ENCODE measurements around the gene XPNPEP1.

XPNPEP1 gene

DNA sequence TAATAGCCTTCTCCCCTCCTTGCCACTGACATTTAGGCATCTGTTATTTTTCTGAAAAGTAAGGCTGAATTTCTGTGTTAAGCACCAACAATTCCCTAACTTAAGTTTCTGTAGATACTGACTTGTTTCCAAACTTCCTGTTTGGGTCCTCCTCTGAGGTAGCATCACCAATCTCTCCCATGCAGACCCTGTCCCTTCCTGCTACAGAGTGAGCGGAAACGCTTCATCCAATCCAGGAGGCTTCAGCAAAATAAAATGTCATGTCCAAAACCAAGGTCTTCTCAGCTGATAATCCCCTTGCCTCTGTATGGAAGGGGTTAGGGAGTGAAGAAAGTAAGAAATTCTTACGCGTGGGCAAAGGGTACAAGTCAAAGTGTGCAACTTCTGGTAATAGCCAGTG lies 29.9 kb downstream of the XPNPEP1 start:
- no peak for DNase-seq (ENCODE audit: low read depth)

DNA sequence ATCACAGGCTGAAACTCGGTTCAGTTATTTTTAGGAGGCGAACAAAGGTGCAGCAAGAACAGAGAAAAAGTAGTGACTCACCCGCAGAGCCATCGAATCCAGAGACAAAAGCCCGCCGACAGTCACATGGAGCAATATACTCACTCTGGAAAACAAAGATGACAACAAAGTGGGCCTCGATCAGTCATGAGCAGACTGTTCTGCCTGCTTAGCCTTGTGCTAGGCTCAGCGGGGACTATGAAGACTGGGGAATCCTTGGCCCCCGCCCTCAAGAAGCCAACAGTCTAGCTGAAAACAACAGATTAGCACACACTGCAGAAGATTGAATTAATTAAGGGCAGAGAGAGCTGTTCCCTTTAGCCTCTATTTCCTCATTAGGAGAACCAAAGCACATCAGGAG lies 30.4 kb downstream of the XPNPEP1 start:
- DNase-seq (ENCODE audit: low read depth), result no peak

DNA sequence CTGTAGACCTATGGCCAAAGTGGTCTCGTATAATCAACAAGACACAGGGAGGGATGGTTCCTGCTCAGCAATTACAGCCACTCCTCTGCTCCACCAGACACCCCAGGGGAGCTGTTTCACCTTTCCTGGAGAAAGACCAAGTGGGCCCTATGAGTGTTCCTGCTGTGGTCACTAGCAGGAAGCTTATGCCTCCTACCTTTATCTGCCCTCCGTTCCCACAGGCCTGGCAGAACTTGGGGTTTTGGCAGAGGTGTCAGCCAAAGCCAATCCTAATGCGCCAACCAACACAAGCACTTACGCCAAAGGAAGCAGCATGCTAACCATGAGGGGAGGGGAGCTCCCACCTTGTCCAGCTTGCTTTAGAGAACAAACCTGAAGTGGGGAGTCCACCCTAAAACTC lies 31.2 kb downstream of the XPNPEP1 start:
- no peak for DNase-seq (ENCODE audit: low read depth)

DNA sequence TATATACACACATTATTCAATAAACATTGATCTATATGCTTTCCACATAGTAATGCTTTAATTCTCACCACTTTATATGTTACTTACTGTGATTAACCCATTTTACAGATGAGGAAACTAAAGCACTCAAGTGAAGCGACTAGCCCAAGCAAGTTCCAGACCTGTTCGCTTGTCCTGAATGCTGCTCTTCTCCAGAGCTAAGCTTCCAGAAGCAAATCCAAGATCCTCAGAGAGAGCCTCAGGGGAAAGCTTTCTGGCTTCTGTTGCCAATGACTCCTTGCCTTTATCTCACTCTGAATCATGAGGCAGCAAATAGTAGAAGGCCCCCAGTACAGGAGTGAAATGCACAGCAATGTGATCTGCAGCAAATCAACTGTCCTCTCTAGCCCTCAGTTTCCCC lies 32.2 kb downstream of the XPNPEP1 start:
- no peak for DNase-seq (ENCODE audit: low read depth)

DNA sequence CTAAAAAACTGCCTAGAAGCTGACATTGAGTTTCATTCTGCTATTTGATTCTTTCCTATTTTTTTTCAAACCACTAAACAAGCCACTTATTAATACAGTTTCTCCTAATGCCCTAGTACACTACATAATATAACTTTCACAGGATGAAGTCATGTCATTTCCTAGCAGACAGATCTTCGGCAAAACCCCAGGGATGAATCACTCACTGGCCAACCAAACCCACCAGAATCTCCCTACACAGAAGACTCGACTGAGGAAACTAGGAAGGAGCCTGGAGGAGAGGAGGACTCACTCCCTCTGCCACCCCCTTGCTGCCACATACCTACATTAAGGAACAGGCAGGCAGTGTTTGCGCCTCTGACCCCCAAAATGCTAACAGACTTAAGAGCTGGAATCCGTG lies 33.4 kb downstream of the XPNPEP1 start:
- no peak for DNase-seq (ENCODE audit: low read depth)

DNA sequence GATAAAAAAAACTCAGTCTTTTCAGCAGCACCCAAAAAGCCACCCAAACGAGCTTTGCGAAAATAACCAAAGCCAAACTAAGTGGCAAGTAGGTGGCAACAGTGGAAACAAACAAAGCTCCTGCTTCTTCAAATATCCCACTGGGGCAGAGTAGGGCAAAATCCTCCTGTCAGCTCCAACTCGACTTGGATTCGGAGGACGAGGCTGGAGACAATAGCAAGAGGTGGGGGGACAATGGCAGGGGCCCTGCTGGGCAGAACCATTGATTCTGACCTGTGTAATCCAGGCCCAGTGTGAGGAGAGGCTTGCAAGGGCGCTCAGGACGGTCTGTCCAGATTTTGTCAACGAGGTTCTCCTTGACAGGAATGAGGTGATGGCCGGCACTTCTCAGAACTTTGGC lies 35.5 kb downstream of the XPNPEP1 start:
- no peak for DNase-seq (ENCODE audit: low read depth)

DNA sequence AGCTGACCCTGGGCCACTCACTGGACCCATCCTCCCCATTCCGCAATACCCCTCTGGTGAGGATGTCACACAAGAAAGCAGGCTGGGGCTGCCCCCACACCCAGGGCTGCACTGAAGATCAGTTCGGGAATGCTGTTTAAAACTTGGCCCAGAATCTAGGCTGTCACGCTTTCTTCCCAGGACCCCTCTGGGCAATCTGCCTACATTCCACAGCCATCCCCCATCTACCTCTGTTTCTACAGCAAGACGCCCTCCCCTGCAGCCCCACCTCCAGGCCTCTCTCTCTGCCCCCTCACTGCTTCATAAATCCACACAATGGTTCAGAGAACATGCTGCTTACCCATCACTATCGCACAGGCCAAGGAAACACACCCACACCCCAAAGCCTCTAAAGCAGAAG lies 36.1 kb downstream of the XPNPEP1 start:
- DNase-seq (ENCODE audit: low read depth), result no peak

DNA sequence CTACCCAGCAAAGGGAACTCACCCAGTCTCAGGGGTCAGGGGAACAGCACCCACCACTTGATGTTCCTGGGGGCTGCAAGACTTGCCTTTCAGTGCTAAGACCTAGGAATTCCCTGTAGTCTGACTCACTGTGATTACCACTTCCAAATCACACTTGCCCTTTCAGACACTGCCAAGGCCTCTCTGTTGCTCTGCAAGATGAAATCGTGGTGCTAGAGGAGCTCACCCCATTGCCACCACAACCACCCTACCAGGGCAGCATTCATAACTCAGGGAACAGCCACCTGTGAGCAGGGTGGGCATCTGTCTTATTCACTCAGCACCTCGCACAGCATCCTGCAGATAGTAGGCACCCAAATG lies 36.5 kb downstream of the XPNPEP1 start:
- DNase-seq (ENCODE audit: low read depth), result no peak

DNA sequence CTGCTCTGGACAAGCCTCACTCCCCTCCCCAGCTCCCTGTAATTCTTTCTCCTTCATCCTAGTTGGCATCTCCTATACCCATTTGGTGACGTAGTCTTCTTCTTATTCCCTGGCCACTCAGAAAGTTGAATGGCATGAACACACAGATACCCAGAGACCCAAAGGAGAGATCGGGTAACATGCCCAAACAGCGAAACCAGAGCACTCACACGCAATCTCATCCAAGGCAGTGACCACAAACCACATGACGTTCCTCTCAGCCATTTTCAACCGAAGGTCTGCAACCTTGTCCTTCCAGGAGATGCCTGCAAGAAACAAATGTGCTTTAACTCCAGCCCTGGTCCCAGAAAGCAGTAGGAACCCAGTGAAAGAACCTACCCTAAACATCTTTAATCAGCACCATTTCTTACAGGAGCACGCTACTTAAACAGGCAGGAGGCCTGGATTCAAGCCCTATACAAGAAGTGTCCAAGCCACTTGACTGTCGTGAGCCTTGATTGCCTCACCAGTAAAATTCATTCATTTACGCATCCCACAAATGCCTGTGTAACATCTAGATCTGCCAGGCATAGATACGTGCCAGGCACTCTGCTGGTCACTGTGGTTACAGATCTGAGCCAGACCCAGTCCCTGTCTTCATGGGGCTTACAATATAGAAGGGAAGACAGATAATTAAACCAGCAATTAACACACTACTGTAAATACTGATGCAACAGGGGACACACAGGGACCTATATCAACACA lies 37.1 kb downstream of the XPNPEP1 start:
- no peak for DNase-seq (ENCODE audit: low read depth)

DNA sequence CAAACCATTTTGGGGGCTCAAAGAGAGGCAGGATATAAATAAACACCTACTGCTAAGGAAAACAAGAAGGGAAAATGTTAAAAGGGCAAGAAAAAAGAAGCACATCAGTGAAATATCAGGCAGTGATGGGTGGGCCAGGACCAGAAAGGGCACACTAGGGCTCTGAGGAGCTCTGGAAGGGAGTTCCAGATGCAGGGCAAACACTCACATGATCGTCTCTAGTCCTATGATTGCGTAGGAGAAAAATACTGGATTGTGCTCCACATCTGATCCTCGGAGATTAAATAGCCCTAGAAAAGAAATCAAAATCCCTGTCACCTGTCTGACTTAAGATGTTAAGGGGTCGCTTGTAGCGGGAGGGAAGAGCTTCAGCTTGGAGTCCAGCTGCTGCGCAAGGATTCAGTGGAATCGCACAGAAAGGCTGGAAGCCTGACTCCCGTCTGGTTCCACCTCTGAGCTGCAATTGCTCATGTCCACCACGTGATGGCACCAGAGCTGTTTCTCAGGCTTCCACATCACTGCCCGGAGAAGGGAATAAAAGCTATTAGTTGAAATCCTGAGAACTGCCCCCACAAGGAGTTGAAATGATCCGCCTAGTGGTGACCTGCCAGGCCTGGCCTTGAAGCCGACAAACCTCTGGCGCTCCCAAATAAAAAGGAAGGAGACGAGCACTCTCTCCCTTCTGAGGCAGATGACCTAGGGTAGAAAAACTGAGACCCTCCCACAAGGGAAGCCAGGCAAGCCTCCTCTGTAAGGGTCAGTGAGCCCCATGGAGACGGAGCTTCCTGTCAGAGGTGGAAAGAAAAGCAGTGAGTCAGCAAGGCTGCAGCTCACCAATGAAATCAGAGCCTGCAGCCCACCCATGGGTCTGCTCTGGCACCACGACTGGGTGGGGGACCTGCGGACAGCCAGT lies 39.2 kb downstream of the XPNPEP1 start:
- peak; percentile 51 for DNase-seq (ENCODE audit: low read depth)

DNA sequence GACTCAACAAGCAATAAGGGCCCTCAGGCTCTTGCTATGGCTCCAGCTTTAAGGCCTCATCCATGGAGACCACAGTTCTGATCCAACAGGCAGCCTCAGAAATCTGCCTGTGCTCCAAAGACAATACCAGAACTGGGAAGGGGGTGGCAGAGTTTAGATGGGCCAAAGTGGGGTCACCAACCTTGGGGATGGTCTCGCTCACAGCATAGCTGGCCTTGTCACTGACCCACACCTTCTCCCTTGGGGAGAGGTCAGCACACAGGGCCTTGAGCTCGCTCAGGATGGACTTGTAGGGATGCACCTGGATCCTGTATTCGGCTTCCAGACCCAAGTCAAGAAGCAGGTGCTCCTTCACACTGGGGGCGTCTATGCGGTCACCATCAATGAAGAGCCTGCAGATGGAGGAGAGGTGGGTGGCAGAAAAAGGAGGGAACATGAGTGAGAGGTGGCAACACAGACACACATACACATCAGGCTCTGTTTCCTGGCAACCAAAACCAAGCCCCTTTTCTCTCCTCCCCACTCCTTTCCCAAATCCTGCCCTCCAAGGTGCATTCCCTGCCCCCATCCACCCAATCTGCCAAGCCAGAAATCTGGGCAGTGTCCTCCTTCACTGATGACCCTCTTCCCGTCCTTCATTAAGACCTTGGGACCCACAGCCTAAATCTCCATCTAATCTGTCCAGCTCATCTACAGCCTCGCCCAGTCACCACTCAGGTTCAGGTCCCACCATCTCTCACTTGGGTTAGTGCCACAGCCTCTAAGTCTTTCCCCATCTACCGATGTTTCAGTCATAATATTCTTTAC lies 40.9 kb downstream of the XPNPEP1 start:
- no peak for DNase-seq (ENCODE audit: low read depth)

DNA sequence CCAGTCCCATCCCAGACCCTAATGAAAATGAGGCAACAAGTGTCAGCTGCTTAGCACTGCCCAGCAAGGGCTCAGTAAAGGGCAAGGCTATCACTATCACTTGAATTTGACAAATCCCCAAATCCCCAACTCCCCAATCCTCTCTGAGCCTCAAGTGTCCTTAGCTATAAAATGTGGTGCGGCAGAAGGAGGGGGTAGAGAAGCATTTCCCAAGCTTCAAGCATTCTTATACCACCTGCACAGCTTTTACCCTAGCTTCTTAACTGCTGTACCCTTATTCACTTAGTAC lies 41.6 kb downstream of the XPNPEP1 start:
- DNase-seq (ENCODE audit: low read depth), result no peak

DNA sequence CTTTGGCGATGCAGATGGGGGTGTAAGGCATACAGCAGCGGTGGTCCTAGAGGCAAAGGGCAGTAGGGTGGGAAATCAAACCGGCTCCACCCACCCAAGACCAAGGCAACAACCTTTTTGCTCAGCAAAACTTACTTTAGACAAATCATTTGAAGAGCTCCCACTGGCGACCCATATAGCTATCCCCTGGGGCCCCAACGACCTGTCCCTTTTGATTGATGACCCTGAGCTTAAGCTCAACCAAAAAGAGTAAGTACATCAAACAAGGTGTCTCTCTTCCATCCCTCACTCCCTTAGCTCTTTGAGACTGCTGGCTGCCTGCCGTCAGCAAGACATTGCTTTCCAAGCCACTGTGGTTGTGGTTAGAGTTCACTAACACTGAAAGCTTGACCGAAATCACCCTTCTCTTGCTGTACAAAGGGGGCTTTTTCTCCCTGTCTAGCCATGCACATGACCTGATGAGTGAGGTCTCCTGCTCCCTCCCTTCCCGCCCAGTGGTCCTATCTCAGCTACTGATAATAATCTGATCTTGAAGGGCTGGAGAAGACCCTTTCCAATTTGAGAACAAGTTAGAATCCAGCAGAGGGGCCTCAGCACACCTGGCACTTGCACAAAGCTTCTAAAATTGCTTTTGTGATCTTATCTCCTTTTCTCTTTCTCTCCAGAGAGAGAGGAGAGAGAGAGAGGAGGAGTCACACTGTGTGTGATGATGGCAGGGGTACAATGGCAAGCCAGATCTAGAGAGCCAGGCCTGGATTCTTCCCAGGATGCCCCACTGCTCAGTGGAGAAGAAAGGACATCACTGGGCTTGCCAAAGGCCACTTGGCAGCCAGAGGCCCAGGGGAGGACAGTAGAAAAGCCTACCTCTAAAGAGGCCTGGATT lies 42.2 kb downstream of the XPNPEP1 start:
- DNase-seq (ENCODE audit: low read depth), result no peak

DNA sequence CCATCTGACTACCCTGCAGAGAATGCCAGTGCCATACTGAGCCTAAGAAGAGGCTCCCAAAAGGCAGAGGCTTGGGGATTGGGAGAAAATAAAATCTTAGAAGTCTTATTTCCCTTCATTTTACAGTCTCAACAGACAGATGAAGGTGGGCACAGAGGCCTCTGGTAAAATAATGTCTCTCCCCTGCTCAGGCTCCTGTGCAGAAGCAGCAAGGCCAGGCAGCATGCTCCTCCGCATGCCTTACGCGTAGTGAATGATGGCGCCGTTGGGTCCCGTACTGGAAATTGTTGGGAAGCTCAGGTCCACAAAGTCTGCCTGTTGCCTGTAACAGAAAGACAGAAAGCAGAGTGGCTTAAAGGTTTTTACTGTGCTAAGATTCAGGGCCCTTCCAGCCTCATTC lies 45.8 kb downstream of the XPNPEP1 start:
- DNase-seq (ENCODE audit: low read depth), result no peak

DNA sequence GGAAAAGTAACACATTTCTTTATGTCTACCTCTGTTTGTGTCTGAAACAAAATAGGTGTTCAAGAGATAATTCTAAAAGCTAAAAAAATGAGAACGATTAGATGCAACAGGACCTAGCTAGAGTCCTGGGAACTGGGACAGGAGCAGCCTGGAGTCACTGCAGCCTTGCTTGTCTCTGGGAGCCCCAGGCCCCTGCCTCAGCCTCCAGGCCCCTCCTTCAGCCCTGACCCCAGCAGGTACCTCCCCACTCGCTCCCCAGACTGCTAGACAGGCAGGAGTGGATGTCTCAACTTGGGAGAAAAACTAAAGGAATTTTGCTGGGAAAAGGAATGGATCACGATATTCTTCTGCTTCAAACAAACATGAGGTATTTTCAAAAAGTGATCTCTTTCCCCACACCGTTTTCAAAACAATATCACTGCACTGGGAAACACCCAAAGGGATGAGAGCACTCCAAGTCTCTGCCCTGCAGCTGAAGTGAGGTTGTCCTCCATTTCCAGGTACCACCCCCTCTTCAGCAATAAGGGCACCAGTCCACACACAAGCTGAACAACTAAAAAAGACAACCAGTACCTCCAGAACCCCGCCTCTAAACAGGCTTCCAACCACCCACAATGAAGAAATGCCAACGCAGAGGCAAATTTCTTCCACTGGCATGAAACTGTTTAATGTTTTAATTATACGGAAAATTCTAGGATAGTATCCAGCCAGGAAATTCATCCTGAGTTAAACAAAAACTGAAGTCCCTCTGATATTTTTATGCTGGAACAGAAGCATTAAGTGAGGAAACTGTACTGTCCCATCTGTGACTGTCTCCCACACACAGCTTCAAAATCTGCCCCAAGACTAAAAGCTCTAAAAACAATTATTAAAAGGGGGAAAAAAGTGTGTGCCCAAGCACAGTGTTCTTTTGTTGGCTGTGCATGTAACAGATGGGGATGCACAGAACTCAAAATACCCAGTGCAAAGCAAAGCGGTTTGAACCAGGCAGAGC lies 47.2 kb downstream of the XPNPEP1 start:
- no peak for DNase-seq (ENCODE audit: low read depth)

DNA sequence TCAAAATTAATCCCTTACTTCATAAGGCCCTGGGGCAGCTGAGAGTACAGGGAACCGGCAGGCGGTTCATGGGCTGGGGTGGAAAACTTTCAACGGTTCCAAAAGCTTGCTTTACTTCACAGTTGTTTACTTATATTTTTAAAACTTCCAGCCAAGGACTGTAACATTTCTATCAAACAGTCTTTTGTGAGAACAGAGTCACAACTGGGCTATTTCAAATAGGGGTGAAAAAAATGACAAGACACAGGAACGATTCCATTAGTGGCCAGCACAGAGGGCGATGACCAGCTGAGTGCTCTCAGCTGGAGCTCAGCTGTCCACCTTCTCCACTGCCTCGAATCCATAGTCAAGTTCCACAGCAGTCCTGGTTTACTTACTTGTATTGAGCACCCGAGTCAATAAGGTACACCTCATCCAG lies 48.2 kb downstream of the XPNPEP1 start:
- DNase-seq (ENCODE audit: low read depth), result no peak

DNA sequence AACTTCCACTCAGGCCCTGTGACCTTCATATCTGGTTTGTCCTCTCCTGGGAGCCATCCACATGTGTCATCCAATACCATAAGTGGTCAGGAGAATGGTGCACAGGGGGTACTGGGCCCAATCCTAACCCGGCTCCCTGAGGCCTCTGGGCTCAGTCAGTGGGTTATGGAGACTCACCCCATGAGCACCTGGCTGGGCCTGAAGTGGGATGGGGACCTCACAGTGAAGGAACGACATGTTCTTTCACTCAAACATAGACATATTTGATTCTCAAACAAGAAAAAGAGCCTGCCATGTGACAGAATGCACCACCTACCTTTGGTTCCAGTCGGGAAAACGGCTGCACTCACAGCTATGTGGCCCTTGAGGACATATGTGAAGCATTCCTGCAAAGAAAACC lies 51.8 kb downstream of the XPNPEP1 start:
- DNase-seq (ENCODE audit: low read depth), result no peak

DNA sequence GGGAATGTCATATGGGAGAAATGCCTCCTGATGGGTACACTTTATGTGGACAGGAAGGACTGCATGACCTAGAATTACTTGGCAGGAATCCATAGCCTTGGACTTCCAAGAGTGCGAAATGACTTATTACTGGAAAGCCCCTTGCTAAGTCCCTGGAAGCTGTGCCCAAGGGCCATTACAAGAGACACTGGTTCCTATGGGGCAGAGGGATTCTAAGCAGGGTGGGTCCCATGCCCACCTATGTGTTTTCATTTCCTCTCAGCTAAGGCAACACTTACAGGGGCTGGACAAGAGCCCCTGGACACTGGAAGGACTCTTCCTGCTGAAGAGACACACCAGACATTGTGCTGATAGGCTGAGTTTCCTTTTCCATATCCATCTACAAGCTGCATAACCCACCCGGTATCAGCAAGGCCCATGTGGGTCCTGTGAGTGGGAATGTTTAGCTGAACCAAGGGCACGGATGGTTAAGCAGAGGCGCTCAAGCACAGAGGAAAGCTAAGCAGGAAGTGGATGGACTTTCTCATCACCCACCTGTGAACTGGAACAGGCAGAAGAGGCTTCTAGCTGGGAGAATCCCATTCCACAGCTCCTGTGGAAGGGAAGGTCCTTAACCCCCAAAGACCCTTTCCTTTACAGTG lies 56.2 kb downstream of the XPNPEP1 start:
- DNase-seq (ENCODE audit: low read depth), result no peak

DNA sequence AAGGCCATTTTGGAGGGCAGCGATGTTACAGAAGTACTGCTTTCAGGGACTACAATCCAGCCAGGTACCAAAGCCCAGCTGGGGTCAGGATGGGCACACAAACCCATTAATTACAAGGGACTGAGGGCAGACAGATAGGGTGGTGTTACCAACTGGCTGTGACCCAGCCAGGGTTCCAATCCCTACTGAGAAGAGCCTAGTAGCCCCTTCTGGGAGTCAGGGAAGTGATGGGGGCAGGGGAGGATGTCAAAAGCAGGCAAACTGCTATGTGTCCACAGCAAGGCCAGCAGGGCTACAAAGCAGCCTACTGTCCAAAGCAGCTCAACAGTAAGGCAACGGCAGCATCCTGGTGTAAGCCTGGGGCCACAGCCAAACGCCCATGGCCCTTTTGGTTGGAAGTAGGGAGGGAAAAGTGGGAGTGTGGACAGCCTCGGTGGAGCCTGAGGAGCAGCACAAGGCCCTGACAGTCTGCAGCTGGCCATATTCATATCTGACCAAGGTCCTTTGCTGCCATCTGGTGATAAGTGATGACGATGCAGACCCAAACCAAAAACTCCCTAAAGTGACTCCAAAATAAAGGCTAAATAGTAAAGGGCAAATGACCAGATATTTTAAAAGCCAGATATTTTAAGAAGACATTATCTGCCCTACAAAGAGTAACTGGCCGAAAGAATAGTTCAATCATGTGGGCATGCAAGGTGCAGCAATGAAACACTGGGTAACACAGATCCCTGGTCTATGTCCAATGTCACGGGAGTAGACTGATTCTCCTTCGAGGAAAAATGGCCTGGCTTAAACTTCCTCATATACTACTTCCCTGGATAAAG lies 56.9 kb downstream of the XPNPEP1 start:
- DNase-seq (ENCODE audit: low read depth), result no peak

Data from GM04503 (cell line).